H9 (cell line): ENCODE results near the gene SCFD2. TPM values are rescaled to one million over a fixed set of nuclear protein-coding genes. Genes with fewer than 3 reads are reported as not detected.

Experiments used
- DNase-seq: peaks from one replicate; pipeline ENCODE4 v3.0.0-alpha.2; 2017
- H2AFZ ChIP-seq: one replicate; pipeline ENCODE4 v1.6.1; 2013; ENCODE audit warnings: mild to moderate bottlenecking, low read length, control low read depth, moderate library complexity
- H2AK5ac ChIP-seq: 2 replicates; pipeline ENCODE4 v1.6.1; 2013; ENCODE audit warnings: low read length, control low read depth, mixed read lengths; ENCODE audit not compliant: insufficient read length
- H2BK120ac ChIP-seq: one replicate; pipeline ENCODE4 v1.6.1; 2013; ENCODE audit warnings: low read depth, mild to moderate bottlenecking, low read length, control low read depth, inconsistent platforms; ENCODE audit not compliant: poor library complexity, severe bottlenecking
- H2BK12ac ChIP-seq: 2 replicates; pipeline ENCODE4 v1.6.1; 2013; ENCODE audit warnings: low read length, control low read depth, mixed read lengths, low read depth; ENCODE audit not compliant: insufficient read length
- H2BK15ac ChIP-seq: 2 replicates; pipeline ENCODE4 v1.6.1; 2013; ENCODE audit warnings: low read depth, low read length, control low read depth
- H2BK20ac ChIP-seq: one replicate; pipeline ENCODE4 v1.6.1; 2013; ENCODE audit warnings: low read depth, mild to moderate bottlenecking, low read length, control low read depth, inconsistent platforms; ENCODE audit not compliant: poor library complexity, severe bottlenecking
- H2BK5ac ChIP-seq: 2 replicates; pipeline ENCODE4 v1.6.1; 2013; ENCODE audit warnings: low read length, control low read depth, mixed read lengths; ENCODE audit not compliant: insufficient read length
- H3K14ac ChIP-seq: 2 replicates; pipeline ENCODE4 v1.6.1; 2013; ENCODE audit warnings: low read length, control low read depth; ENCODE audit not compliant: insufficient read depth
- H3K18ac ChIP-seq: 2 replicates; pipeline ENCODE4 v1.6.1; 2013; ENCODE audit warnings: low read depth, mild to moderate bottlenecking, mixed read lengths, low read length, control low read depth; ENCODE audit not compliant: insufficient read length
- H3K23ac ChIP-seq: 2 replicates; pipeline ENCODE4 v1.6.1; 2013; ENCODE audit warnings: low read length, control low read depth, mixed read lengths, low read depth; ENCODE audit not compliant: insufficient read length
- H3K23me2 ChIP-seq: 2 replicates; pipeline ENCODE4 v1.6.1; 2013; ENCODE audit warnings: low read depth, mild to moderate bottlenecking, mixed read lengths, low read length, control low read depth; ENCODE audit not compliant: insufficient read length, poor library complexity, severe bottlenecking
- H3K27ac ChIP-seq: 2 replicates; pipeline ENCODE4 v1.5.1; 2013; ENCODE audit warnings: low read length, control low read depth, mixed read lengths, low read depth; ENCODE audit not compliant: insufficient read length
- H3K27me3 ChIP-seq: 2 replicates; pipeline ENCODE4 v1.6.1; 2013; ENCODE audit warnings: low read length, control low read depth, inconsistent platforms; ENCODE audit not compliant: insufficient read depth
- H3K4ac ChIP-seq: 2 replicates; pipeline ENCODE4 v1.6.1; 2013; ENCODE audit warnings: low read depth, mild to moderate bottlenecking, control low read depth, inconsistent platforms, low read length, moderate library complexity
- H3K4me1 ChIP-seq: 2 replicates; pipeline ENCODE4 v1.6.1; 2013; ENCODE audit warnings: low read length, control low read depth, inconsistent platforms; ENCODE audit not compliant: insufficient read depth
- H3K4me2 ChIP-seq: 2 replicates; pipeline ENCODE4 v1.6.1; 2013; ENCODE audit warnings: low read length, control low read depth, mixed read lengths; ENCODE audit not compliant: insufficient read length, insufficient read depth
- H3K56ac ChIP-seq: 2 replicates; pipeline ENCODE4 v1.6.1; 2013; ENCODE audit warnings: low read depth, mild to moderate bottlenecking, mixed read lengths, low read length, control low read depth; ENCODE audit not compliant: insufficient read length
- H3K79me1 ChIP-seq: 2 replicates; pipeline ENCODE4 v1.6.1; 2013; ENCODE audit warnings: low read depth, mild to moderate bottlenecking, moderate library complexity, low read length, control low read depth, inconsistent platforms; ENCODE audit not compliant: insufficient read depth, poor library complexity, severe bottlenecking
- H3K79me2 ChIP-seq: 2 replicates; pipeline ENCODE4 v1.6.1; 2013; ENCODE audit warnings: low read length, control low read depth, inconsistent platforms; ENCODE audit not compliant: insufficient read depth
- H3K9ac ChIP-seq: 2 replicates; pipeline ENCODE4 v1.6.1; 2013; ENCODE audit warnings: low read length, control low read depth, mixed read lengths; ENCODE audit not compliant: insufficient read length; ENCODE audit errors: extremely low read depth
- H3K9me3 ChIP-seq: one replicate; pipeline ENCODE4 v1.6.1; 2013; ENCODE audit warnings: low read depth, low read length, inconsistent platforms; ENCODE audit not compliant: control insufficient read depth
- H3T11ph ChIP-seq: one replicate; pipeline ENCODE4 v1.6.1; 2013; ENCODE audit warnings: mild to moderate bottlenecking, low read length, control low read depth, inconsistent platforms
- H4K20me1 ChIP-seq: one replicate; pipeline ENCODE4 v1.6.1; 2013; ENCODE audit not compliant: control insufficient read depth, insufficient read length, insufficient read depth
- H4K5ac ChIP-seq: 2 replicates; pipeline ENCODE4 v1.6.1; 2013; ENCODE audit warnings: low read depth, mild to moderate bottlenecking, mixed read lengths, low read length, control low read depth; ENCODE audit not compliant: insufficient read length
- H4K8ac ChIP-seq: replicated peaks from 2 replicates; pipeline ENCODE4 v1.6.1; 2013; ENCODE audit warnings: low read length, control low read depth, mixed read lengths, low read depth; ENCODE audit not compliant: insufficient read length
- H4K91ac ChIP-seq: 2 replicates; pipeline ENCODE4 v1.6.1; 2013; ENCODE audit warnings: low read depth, mild to moderate bottlenecking, moderate library complexity, mixed read lengths, low read length, control low read depth; ENCODE audit not compliant: insufficient read length
- H3K27ac Mint-ChIP-seq, 3 experiments: 2 replicates in 2 of 3; 3 replicates in 1 of 3; pipeline ENCODE4 v1.8.0; 2020 to 2021; ENCODE audit warnings: mixed read lengths in 3 of 3, mild to moderate bottlenecking in 1 of 3, moderate library complexity in 1 of 3
- H3K27me3 Mint-ChIP-seq: 2 replicates; pipeline ENCODE4 v1.8.0; 2021; ENCODE audit warnings: low read depth, mild to moderate bottlenecking, moderate library complexity, mixed read lengths
- H3K36me3 Mint-ChIP-seq, 3 experiments: 2 replicates in 2 of 3; 3 replicates in 1 of 3; pipeline ENCODE4 v1.8.0; 2020 to 2021; ENCODE audit warnings: low read depth in 3 of 3, mixed read lengths in 3 of 3; ENCODE audit not compliant: insufficient read depth in 1 of 3
- H3K4me1 Mint-ChIP-seq, 2 experiments: 2 replicates each; pipeline ENCODE4 v1.8.0; 2020; ENCODE audit warnings: mixed read lengths in 2 of 2
- H3K4me3 Mint-ChIP-seq, 2 experiments: 2 replicates in 1 of 2; 3 replicates in 1 of 2; pipeline ENCODE4 v1.8.0; 2020 to 2021; ENCODE audit warnings: mild to moderate bottlenecking in 2 of 2, mixed read lengths in 2 of 2, moderate library complexity in 1 of 2
- H3K9me3 Mint-ChIP-seq, 2 experiments: 2 replicates in 1 of 2; 3 replicates in 1 of 2; pipeline ENCODE4 v1.8.0; 2020; ENCODE audit warnings: mild to moderate bottlenecking in 2 of 2, mixed read lengths in 2 of 2, moderate library complexity in 1 of 2
- WGBS: extraction: QIAGEN DNeasy Blood & Tissue Kit; methylation state at CpG from one replicate; pipeline ENCODE4 v1.1.7; 2013; ENCODE audit warnings: missing lambda C conversion rate, low lambda C conversion rate, mixed read lengths; ENCODE audit not compliant: insufficient read length; ENCODE audit errors: extremely low coverage; 5-methylcytosine and 5-hydroxymethylcytosine counted together
- total RNA-seq: library from RNA; stranded (reverse); gene quantifications from 2 replicates; pipeline ENCODE4 v1.2.1, GENCODE V29; 2021
- TF ChIP-seq, protein P1 (sequence below): fragments of 200-600 bp; sonication (generic); conservative IDR thresholded peaks from 3 replicates; pipeline ENCODE4 v1.8.0; 2021; ENCODE audit warnings: antibody characterized with exemption, mild to moderate bottlenecking

Gene SCFD2
- total RNA-seq, 1 experiment from 2014 or later = 10.1 TPM

DNA sequence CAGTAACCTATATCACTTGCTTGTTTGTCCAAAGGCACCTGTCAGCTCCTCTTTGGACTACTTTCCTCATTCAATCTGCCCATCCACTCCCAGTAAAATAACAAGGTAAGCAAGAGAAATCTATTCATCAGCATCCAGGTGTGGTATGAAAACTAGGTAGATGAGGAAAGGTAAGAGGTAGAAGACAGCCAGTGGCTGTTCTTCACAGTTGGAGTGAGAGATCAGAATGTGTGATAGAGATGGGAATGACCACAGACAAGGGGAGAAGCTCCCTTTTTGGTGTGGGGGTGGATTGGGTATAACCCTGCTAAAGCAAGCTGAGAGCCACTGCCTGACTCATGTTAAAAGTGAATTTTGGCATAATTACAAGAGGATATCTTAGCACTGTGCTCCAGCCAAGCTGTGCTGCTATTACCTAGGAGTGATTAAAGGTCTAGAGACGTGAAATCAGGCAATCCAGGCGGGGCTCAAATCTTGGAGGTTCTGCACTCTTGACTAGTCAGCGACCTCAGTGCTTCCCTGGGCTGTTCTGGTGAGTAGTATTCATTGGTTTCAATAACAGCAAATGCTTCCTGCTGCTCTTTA is 531.8 kb downstream of the SCFD2 start:
- Histone ChIP-seq H3K4ac (no peak overlapping the region), H2BK12ac (no peak overlapping the region), H3K56ac (no peak overlapping the region), H3K27ac (peak overlapping the region; percentile 46), H4K8ac (no peak overlapping the region), H3K4me1 (peaks cover 7% of the 10 kb centered on the region; the same call in 1 of the 2 replicates), H2BK120ac (no peak overlapping the region), H4K5ac (no peak overlapping the region), H3T11ph (no peak overlapping the region), H2BK5ac (peak overlapping the region; percentile 0), H2BK20ac (no peak overlapping the region), H3K18ac (no peak overlapping the region), H3K23ac (no peak overlapping the region), H3K14ac (no peak overlapping the region), H4K91ac (peak overlapping the region; percentile 65), H3K79me2 (no peaks in the 10 kb centered on the region), H2AK5ac (peak overlapping the region; percentile 0), H3K9ac (no peak overlapping the region), H3K27me3 (no peaks in the 10 kb centered on the region), H3K9me3 (no peaks in the 10 kb centered on the region), H3K4me2 (no peak overlapping the region), H2BK15ac (no peak overlapping the region), H3K23me2 (no peaks in the 10 kb centered on the region), H2AFZ (no peak overlapping the region), H4K20me1 (no peaks in the 10 kb centered on the region), H3K79me1 (no peaks in the 10 kb centered on the region)
- WGBS = no CpG with 5 or more reads among the region's 3 CpGs
- Mint-ChIP-seq H3K4me1 (peaks cover 45 to 55% of the 10 kb centered on the region in 2 experiments), H3K36me3 (peaks cover 0 to 9% (median 5%) of the 10 kb centered on the region in 3 experiments; a peak in 4 of 7 replicates), H3K27ac (peak overlapping the region; percentile 5 to 94 (median 59)), H3K9me3 (no peaks in the 10 kb centered on the region), H3K4me3 (no peak overlapping the region), H3K27me3 (no peaks in the 10 kb centered on the region)
- no peak for DNase-seq
- TF ChIP-seq, protein P1, sequence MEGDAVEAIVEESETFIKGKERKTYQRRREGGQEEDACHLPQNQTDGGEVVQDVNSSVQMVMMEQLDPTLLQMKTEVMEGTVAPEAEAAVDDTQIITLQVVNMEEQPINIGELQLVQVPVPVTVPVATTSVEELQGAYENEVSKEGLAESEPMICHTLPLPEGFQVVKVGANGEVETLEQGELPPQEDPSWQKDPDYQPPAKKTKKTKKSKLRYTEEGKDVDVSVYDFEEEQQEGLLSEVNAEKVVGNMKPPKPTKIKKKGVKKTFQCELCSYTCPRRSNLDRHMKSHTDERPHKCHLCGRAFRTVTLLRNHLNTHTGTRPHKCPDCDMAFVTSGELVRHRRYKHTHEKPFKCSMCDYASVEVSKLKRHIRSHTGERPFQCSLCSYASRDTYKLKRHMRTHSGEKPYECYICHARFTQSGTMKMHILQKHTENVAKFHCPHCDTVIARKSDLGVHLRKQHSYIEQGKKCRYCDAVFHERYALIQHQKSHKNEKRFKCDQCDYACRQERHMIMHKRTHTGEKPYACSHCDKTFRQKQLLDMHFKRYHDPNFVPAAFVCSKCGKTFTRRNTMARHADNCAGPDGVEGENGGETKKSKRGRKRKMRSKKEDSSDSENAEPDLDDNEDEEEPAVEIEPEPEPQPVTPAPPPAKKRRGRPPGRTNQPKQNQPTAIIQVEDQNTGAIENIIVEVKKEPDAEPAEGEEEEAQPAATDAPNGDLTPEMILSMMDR = no peak
